LNCaP clone FGC (cell line): Measurements from ENCODE around the gene ZFHX3.

Experiments
- DNase-seq: peaks from one replicate; pipeline ENCODE4 v3.0.0-alpha.2; 2011; ENCODE audit warnings: low read depth
- H3K4me3 ChIP-seq: 2 replicates; pipeline ENCODE4 v1.5.1; 2011; ENCODE audit warnings: mild to moderate bottlenecking, low read depth, low read length, control low read depth
- TF ChIP-seq, protein P1 (sequence below): IDR thresholded peaks from 2 replicates; pipeline ENCODE4 v1.5.1; 2012; ENCODE audit warnings: mild to moderate bottlenecking; ENCODE audit not compliant: control insufficient read depth, insufficient read depth; ENCODE audit errors: extremely low read depth

ZFHX3 gene

DNA sequence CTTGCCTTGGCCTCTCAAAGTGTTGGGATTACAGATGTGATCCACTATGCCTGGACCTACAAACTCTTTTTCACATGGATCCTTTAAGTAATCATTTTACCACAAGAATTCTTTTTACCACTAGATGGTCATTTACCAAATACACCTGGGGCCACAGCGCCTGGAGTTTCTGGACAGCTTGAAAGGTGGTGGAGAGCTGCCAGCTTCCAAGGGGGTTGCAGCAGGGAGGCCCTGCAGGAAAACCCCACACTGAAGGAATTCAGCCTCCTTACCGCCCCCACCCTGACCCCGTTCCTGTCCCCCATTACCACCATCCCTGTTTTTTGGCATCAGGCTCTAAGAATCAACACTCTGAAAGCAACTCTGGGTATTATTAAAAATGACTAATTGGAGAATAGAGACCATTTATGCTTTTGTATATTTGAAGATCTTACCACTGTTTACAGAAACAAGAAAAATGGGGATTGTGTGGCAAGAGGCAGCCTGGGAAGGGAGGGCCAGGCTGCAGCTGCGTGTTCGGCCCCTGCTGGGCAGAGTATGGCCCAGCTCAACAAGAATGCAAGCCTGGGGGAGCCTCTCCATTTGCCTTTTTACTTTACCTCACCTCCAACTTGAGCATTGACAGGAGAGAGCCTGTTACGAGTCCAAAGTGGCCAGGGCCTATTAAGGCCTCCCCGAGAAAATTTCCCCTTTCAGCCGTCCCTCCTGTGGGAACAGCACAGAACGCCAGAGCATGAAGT is 209.9 kb downstream of the ZFHX3 start:
- H3K4me3 ChIP-seq, result no peak overlapping the region
- DNase-seq, result no peak
- TF ChIP-seq, protein P1, sequence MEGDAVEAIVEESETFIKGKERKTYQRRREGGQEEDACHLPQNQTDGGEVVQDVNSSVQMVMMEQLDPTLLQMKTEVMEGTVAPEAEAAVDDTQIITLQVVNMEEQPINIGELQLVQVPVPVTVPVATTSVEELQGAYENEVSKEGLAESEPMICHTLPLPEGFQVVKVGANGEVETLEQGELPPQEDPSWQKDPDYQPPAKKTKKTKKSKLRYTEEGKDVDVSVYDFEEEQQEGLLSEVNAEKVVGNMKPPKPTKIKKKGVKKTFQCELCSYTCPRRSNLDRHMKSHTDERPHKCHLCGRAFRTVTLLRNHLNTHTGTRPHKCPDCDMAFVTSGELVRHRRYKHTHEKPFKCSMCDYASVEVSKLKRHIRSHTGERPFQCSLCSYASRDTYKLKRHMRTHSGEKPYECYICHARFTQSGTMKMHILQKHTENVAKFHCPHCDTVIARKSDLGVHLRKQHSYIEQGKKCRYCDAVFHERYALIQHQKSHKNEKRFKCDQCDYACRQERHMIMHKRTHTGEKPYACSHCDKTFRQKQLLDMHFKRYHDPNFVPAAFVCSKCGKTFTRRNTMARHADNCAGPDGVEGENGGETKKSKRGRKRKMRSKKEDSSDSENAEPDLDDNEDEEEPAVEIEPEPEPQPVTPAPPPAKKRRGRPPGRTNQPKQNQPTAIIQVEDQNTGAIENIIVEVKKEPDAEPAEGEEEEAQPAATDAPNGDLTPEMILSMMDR, result no peak

DNA sequence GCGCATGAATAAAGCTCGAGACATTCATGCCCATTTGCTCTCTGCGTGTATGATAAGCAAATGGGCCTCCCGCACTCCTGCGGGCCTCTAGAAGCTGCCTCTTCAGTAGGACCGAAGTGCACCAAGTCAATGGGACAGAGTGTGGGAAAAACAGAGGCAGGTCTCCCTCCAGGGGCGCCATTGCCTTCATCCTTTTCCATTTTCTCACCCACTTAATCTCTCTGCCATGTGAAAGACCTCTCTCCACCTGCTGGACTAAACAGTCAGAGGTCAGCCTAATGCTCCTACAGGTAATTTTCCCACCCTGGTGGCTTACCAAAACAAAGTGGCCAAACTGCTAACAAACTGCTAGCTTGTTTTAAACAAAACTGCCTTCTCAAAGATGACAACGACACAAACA is 210.9 kb downstream of the ZFHX3 start:
- no peak overlapping the region for H3K4me3 ChIP-seq
- TF ChIP-seq, protein P1, result 0 out of 2 replicates have a peak, but pooled peaks have one; percentile 1
- DNase-seq, result no peak

DNA sequence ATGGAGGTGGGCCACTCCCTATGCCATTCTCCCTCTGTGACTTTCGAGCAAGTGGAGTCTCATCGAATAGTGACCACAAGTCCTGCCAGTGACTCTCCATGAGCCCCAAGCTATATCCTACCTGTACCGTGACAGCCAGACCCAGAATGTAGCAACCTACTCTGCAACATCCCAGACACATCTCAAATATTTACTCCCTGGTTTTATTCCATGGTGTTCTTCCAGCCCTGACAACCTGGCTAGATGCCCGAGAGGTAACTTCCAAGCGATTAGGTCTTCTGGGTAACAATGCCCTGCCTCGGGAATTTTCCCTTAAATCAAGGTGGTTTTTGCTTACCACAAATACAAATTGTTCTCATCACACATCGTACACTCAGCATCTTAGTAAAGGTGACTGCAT is 211.7 kb downstream of the ZFHX3 start:
- H3K4me3 ChIP-seq, result no peak overlapping the region
- DNase-seq, result peak; percentile 88
- TF ChIP-seq, protein P1, result no peak

DNA sequence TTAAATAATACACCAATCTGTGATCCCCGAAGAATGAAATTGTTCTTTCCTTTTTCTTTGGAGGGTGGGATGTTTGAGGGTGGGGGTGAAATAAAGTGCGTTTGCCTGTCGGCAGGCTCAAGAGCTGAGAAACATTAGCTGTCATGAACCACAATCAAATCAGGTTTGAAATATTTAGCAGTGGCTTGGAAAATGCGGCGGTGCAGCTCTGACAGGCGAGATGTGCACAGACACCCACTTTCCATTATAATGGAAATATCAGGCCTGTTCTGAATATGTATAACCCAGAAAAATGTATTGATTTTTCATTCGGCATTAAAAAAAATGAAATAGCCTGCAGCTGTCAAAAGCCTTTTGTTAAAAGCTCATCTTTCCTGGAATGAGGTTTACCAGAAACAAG is 212.8 kb downstream of the ZFHX3 start:
- no peak overlapping the region for H3K4me3 ChIP-seq
- DNase-seq, result no peak
- TF ChIP-seq, protein P1, result no peak

DNA sequence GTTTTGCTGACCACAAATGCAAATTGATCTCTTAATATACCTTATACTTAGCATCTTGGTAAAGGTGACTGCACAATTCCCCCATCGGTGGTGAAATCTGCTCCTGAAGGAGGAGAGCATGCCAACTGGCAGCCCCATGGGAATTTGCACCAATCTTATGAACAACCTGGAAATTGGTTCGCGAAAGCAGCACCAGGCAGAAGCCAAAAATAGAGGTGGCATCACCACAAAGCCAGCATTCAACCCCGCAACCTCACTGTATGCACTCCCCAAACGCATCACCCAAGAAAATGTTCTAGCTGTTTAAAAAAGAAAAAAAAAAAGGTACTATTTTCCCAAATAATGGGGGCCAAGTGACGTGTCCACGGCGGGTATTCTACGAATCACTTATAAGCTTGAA is 213.4 kb downstream of the ZFHX3 start:
- DNase-seq, result no peak
- no peak overlapping the region for H3K4me3 ChIP-seq
- TF ChIP-seq, protein P1, result no peak

DNA sequence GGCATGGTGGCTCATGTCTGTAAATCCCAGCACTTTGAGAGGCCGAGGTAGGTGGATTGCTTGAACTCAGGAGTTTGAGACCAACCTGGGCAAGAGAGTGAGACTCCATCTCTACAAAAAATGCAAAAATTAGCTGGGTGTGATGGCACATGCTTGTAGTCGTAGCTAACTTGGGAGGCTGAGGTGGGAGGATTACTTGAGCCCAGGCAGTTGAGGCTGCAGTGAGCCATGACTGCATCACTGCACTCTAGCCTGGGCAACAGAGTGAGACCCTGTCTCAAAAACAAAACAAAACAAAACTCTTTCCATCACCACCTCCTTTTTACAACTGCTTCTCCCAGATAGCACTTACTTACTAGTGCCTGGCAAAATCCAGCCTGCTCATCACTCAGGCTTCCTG is 214.0 kb downstream of the ZFHX3 start:
- no peak for DNase-seq
- H3K4me3 ChIP-seq, result no peak overlapping the region
- TF ChIP-seq, protein P1, result no peak

DNA sequence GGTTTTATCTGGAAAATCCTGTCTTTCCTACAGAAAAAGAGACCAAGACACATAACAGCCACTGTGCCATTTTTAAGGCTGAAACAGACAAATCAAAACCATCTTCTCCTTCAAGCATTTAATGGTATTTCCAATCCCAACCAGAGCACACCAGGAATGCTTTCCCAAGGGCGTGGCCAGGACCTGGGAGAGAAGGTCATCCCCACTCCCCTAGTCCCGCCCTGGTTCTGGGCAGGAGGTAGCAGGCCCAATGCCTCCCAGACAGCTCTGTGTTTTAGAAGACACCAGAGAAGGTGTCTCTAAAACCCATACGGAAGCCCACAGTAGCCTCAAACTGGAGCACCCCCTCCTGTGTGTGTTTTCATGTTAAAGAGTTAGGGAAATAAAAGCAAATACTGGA is 214.4 kb downstream of the ZFHX3 start:
- H3K4me3 ChIP-seq, result no peak overlapping the region
- TF ChIP-seq, protein P1, result no peak
- no peak for DNase-seq
